PC-3 (cell line): ENCODE results near the gene STRBP.

Experiments
- EZH2 ChIP-seq: fragments of 300-600 bp; sonication (generic); IDR thresholded peaks from one replicate; pipeline ENCODE4 v1.6.1; 2017; ENCODE audit warnings: antibody characterized with exemption, mild to moderate bottlenecking, low read length; ENCODE audit not compliant: unreplicated experiment
- EZH2phosphoT487 ChIP-seq: fragments of 300-600 bp; sonication (generic); IDR thresholded peaks from 2 replicates; pipeline ENCODE4 v1.6.1; 2018; ENCODE audit warnings: mild to moderate bottlenecking, antibody characterized with exemption, low read length, borderline replicate concordance
- TF ChIP-seq, protein P1 (sequence below): fragments of 300-600 bp; sonication (generic); conservative IDR thresholded peaks from 2 replicates; pipeline ENCODE4 v1.5.1; 2017; ENCODE audit warnings: antibody characterized with exemption, low read depth, mild to moderate bottlenecking, low read length

DNA sequence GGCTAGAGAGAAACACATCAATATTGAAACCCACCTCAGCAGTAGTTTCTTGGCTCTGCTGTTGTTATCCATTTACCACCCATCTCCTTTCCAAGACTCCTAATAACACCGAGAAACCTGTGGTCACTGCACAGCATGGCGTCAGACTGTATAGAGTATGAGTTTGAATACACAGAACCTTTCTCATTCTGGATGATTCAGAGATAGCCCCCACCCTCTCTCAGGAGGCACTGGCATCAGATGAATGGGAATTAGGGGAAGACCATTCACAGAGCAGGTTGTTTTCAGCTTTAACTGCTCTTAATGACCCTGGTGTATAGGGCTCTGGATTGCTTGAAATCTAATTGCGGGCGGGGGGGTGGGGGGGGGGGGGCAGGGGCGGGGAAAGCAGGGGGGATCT lies 148.3 kb downstream of the STRBP start:
- TF ChIP-seq, protein P1, sequence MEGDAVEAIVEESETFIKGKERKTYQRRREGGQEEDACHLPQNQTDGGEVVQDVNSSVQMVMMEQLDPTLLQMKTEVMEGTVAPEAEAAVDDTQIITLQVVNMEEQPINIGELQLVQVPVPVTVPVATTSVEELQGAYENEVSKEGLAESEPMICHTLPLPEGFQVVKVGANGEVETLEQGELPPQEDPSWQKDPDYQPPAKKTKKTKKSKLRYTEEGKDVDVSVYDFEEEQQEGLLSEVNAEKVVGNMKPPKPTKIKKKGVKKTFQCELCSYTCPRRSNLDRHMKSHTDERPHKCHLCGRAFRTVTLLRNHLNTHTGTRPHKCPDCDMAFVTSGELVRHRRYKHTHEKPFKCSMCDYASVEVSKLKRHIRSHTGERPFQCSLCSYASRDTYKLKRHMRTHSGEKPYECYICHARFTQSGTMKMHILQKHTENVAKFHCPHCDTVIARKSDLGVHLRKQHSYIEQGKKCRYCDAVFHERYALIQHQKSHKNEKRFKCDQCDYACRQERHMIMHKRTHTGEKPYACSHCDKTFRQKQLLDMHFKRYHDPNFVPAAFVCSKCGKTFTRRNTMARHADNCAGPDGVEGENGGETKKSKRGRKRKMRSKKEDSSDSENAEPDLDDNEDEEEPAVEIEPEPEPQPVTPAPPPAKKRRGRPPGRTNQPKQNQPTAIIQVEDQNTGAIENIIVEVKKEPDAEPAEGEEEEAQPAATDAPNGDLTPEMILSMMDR: no peak
- no peak for TF ChIP-seq EZH2phosphoT487
- no peak for TF ChIP-seq EZH2
